A673 (cell line): ENCODE measurements around the gene DENND1A.

Experiments
- EZH2 ChIP-seq: fragments of 200-600 bp; sonication (generic); IDR thresholded peaks from 2 replicates; pipeline ENCODE4 v1.6.1; 2017; ENCODE audit warnings: borderline replicate concordance, low read depth, mild to moderate bottlenecking, mixed read lengths, antibody characterized with exemption, low read length; ENCODE audit not compliant: poor library complexity, severe bottlenecking
- TF ChIP-seq, protein P1 (sequence below): fragments of 300-800, 200-600 bp; sonication (generic); conservative IDR thresholded peaks from 2 replicates; pipeline ENCODE4 v1.5.1; 2017; ENCODE audit warnings: low read depth, mild to moderate bottlenecking, antibody characterized with exemption, low read length, moderate library complexity, mixed read lengths

DNA sequence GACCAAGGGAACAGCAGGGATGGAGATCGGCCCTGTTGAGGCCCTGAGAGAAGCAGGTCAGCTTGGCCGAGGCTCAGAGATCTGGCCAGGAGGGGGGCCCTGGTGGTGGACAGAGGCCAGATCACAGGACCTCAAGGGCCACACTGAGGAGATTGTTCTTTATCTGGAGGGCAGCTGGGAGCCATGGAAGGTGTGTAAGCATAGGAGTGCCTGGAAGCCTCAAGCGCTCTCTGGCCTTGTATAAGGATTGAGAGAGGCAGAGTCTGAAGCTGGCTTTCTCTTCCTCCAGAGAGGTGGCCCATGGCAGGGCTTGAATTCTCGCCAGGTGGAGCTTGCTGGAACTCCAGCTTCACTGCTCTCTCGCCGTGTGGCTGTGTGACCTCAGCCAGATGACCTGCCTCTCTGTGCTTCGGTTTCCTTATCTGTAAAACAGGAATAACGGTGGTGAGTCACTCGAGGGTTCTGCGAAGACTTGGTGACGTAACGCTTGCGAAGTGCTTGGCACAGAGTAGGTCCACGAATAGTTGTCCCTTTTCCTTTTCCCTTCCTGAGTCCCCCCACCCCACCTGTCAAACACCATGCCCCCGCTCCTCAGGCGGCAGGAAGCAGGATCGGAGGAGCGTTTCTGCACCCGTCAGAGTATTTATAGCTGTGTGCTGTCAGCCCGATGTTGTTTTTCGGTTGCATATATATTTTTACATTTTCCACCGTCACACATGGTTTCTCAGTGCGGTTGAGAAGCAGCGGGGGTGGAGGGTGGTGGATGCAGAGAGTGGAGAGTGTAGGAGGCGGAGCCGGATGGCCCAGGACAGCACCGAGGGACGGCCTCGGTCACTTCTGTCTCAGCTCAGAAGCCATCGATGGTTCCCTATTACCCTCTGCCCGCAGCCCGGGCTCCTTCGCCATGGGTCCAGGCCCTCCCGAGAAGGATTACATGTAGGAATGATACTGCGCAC, 590.9 kb downstream of the DENND1A start:
- TF ChIP-seq, protein P1, sequence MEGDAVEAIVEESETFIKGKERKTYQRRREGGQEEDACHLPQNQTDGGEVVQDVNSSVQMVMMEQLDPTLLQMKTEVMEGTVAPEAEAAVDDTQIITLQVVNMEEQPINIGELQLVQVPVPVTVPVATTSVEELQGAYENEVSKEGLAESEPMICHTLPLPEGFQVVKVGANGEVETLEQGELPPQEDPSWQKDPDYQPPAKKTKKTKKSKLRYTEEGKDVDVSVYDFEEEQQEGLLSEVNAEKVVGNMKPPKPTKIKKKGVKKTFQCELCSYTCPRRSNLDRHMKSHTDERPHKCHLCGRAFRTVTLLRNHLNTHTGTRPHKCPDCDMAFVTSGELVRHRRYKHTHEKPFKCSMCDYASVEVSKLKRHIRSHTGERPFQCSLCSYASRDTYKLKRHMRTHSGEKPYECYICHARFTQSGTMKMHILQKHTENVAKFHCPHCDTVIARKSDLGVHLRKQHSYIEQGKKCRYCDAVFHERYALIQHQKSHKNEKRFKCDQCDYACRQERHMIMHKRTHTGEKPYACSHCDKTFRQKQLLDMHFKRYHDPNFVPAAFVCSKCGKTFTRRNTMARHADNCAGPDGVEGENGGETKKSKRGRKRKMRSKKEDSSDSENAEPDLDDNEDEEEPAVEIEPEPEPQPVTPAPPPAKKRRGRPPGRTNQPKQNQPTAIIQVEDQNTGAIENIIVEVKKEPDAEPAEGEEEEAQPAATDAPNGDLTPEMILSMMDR, result no peak
- no peak for TF ChIP-seq EZH2
